Lung (tissue), 12 donors: ENCODE measurements around the gene OTP. TPM values are rescaled to one million over a fixed set of nuclear protein-coding genes. Genes with fewer than 3 reads are reported as not detected.
A peak's percentile ranks its signal among the peaks of the same experiment; 100 is the strongest.
"Not testable (repeated sequence)": the region's sequence is repeated elsewhere in the genome, so short reads cannot be mapped to it uniquely, and the experiment has no call there.

Experiments
- ATAC-seq: fragments of 200-7000 bp; cut with Tn5 transposase; one replicate; pipeline ENCODE4 v1.9.1; 2020; ENCODE audit warnings: moderate number of reproducible peaks; ENCODE audit not compliant: insufficient read depth, low FRiP score
- DNase-seq, 3 donors: peaks; one replicate each; pipeline ENCODE4 v3.0.0-alpha.2; 2013 to 2017
- H3K27ac ChIP-seq, 2 donors: one replicate each; pipeline ENCODE4 v1.5.1; 2013; ENCODE audit warnings: mild to moderate bottlenecking in 2 of 2, moderate library complexity in 2 of 2, control low read depth in 1 of 2, inconsistent platforms in 1 of 2, low read depth in 1 of 2, low read length in 1 of 2
- H3K27me3 ChIP-seq, 3 donors: one replicate each; pipeline ENCODE4 v1.5.1; 2013; ENCODE audit warnings: low read length in 2 of 3; ENCODE audit not compliant: control insufficient read depth in 3 of 3, insufficient read depth in 3 of 3
- H3K36me3 ChIP-seq, 4 donors: one replicate each; pipeline ENCODE4 v1.5.1; 2013; ENCODE audit warnings: low read length in 4 of 4, mild to moderate bottlenecking in 1 of 4, moderate library complexity in 1 of 4; ENCODE audit not compliant: control insufficient read depth in 4 of 4, insufficient read depth in 4 of 4
- H3K4me1 ChIP-seq, 5 donors: one replicate each; pipeline ENCODE4 v1.5.1; 2013; ENCODE audit warnings: low read length in 5 of 5, mild to moderate bottlenecking in 2 of 5, moderate library complexity in 1 of 5; ENCODE audit not compliant: control insufficient read depth in 5 of 5, insufficient read depth in 5 of 5
- H3K4me3 ChIP-seq: one replicate; pipeline ENCODE4 v1.5.1; 2013; ENCODE audit warnings: mild to moderate bottlenecking, control low read depth, moderate library complexity
- H3K9ac ChIP-seq, 2 donors: one replicate each; pipeline ENCODE4 v1.5.1; 2013; ENCODE audit warnings: low read length in 2 of 2, control low read depth in 1 of 2; ENCODE audit not compliant: insufficient read depth in 1 of 2
- H3K9me3 ChIP-seq, 4 donors: one replicate each; pipeline ENCODE4 v1.5.1; 2013; ENCODE audit warnings: low read length in 3 of 4, mild to moderate bottlenecking in 1 of 4, moderate library complexity in 1 of 4; ENCODE audit not compliant: control insufficient read depth in 4 of 4, insufficient read depth in 3 of 4
- CTCF ChIP-seq: IDR thresholded peaks from 2 replicates; pipeline ENCODE4 v1.5.1; 2012; ENCODE audit warnings: mild to moderate bottlenecking; ENCODE audit errors: control extremely low read depth, extremely low read depth
- WGBS, 2 donors: extraction: QIAGEN DNeasy Blood & Tissue Kit; methylation state at CpG; one replicate each; pipeline ENCODE4 v1.1.7; 2013; 5-methylcytosine and 5-hydroxymethylcytosine counted together
- polyA plus RNA-seq, 2 donors: library from polyadenylated mRNA; stranded (reverse); fragments of 200-250 nt; gene quantifications; one replicate each; pipeline ENCODE4 v1.2.1, GENCODE V29; 2013
- total RNA-seq, 2 donors: library from RNA; depleted of rRNA in 1 of 2; stranded (reverse); fragments of >200 nt in 1 of 2; gene quantifications; one replicate each; pipeline ENCODE4 v1.2.1, GENCODE V29; 2014 to 2021
- donor health status: control.
- donor health status: control.
- donor health status: Bipolar disorder and iron deficiency.
- donor health status: healthy.
- donor health status: DM: yes; HTN: yes; CAD: no.

The OTP gene
- total and polyA plus RNA-seq, 4 donors = not detected

DNA sequence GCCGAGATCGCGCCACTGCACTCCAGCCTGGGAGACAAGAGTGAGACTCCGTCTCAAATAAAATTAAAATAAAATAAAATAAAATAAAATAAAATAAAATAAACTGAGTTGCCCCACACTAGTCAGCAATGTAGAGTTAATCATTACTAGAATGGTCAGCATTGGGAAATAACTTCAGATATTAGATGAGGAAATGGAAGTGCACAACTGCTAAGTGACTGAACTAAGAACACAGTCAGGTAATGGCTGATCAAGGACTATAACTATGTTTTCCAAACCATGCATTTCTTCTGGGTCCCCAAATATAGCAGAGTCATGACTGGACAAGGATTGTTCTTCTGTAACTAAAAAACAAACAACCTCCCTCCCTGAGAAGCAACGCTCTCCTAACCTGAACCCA is 17.1 kb downstream of the OTP start:
- Histone ChIP-seq H3K36me3 (no peaks in the 10 kb centered on the region), H3K4me1 (no peaks in the 10 kb centered on the region), H3K27me3 (peaks cover 0 to 69% (median 50%) of the 10 kb centered on the region in 3 donors), H3K4me3 (no peak overlapping the region), H3K9me3 (no peaks in the 10 kb centered on the region), H3K27ac (no peak overlapping the region), H3K9ac (no peak overlapping the region)
- DNase-seq (no peak), ATAC-seq (no peak)
- TF ChIP-seq CTCF = no peak
- 95 to 97% methylated on average over 5 of the region's 5 CpGs for WGBS, 2 donors

GRCh38 chr5:77620405-77620804 is 18.1 kb downstream of the OTP start:
- Histone ChIP-seq H3K36me3 (no peaks in the 10 kb centered on the region), H3K27ac (no peak overlapping the region), H3K4me3 (no peak overlapping the region), H3K27me3 (peaks cover 0 to 63% (median 44%) of the 10 kb centered on the region in 3 donors), H3K9ac (no peak overlapping the region), H3K4me1 (no peaks in the 10 kb centered on the region), H3K9me3 (no peaks in the 10 kb centered on the region)
- 29 to 40% methylated on average over 4 of the region's 4 CpGs for WGBS, 2 donors
- no peak for ATAC-seq
- DNase-seq = peak in 2 of 3 donors; percentile 19 to 27
- TF ChIP-seq CTCF = no peak

DNA sequence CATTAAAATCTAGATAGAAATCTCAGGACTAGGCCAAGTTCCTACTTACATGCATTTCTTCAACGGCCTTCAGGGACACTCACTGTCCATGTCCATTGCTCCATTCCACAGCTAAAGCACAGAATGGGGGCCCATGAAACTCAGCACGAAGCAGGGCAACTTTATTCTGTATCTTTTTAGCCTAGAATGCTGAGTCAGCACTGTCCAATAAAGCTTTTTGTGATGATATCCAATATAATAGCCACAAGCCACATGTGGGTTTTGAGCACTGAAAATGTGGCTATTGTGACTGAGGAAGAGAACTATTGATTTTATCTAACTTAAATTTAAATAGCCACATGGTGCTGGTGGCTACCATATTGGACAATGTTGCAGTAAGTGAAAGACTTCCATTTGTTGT is 21.6 kb downstream of the OTP start:
- WGBS, 2 donors = 76 to 90% methylated on average over 2 of the region's 2 CpGs
- Histone ChIP-seq H3K4me1 (no peaks in the 10 kb centered on the region), H3K36me3 (no peaks in the 10 kb centered on the region), H3K27me3 (peaks cover 0 to 33% (median 24%) of the 10 kb centered on the region in 3 donors), H3K9ac (no peak overlapping the region), H3K9me3 (no peaks in the 10 kb centered on the region), H3K27ac (no peak overlapping the region), H3K4me3 (no peak overlapping the region)
- no peak for TF ChIP-seq CTCF
- no peak for ATAC-seq
- no peak for DNase-seq

DNA sequence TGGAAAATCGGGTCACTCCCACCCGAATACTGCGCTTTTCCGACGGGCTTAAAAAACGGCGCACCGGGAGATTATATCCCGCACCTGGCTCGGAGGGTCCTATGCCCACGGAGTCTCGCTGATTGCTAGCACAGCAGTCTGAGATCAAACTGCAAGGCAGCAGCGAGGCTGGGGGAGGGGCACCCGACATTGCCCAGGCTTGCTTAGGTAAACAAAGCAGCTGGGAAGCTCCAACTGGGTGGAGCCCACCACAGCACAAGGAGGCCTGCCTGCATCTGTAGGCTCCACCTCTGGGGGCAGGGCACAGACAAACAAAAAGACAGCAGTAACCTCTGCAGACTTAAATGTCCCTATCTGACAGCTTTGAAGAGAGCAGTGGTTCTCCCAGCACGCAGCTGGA is 29.6 kb downstream of the OTP start:
- not testable (repeated sequence) for DNase-seq, H3K36me3 ChIP-seq, H3K9ac ChIP-seq, H3K9me3 ChIP-seq, ATAC-seq, H3K4me1 ChIP-seq, H3K4me3 ChIP-seq, H3K27me3 ChIP-seq, H3K27ac ChIP-seq
- WGBS, 2 donors = 90 to 98% methylated on average over 13 to 15 of the region's 15 CpGs
